Endodermal cell (in vitro differentiated cells): Measurements from ENCODE around the gene DNALI1. TPM values are rescaled to one million over a fixed set of nuclear protein-coding genes. Genes with fewer than 3 reads are reported as not detected.
"Not testable (repeated sequence)": the region's sequence is repeated elsewhere in the genome, so short reads cannot be mapped to it uniquely, and the experiment has no call there.

ENCODE experiments used
- DNase-seq: peaks from one replicate; pipeline ENCODE4 v3.0.0-alpha.2; 2017
- H3K27ac ChIP-seq: 2 replicates; pipeline ENCODE4 v1.5.1; 2013; ENCODE audit warnings: mild to moderate bottlenecking, low read depth, low read length, moderate library complexity
- H3K27me3 ChIP-seq: 2 replicates; pipeline ENCODE4 v1.6.1; 2013; ENCODE audit warnings: mild to moderate bottlenecking, low read length, moderate library complexity; ENCODE audit not compliant: insufficient read depth, control insufficient read depth, poor library complexity, severe bottlenecking
- H3K36me3 ChIP-seq: 2 replicates; pipeline ENCODE4 v1.7.0; 2013; ENCODE audit warnings: mild to moderate bottlenecking, low read length, moderate library complexity; ENCODE audit not compliant: control insufficient read depth, insufficient read depth
- H3K4me1 ChIP-seq: one replicate; pipeline ENCODE4 v1.7.0; 2013; ENCODE audit warnings: low read length; ENCODE audit not compliant: control insufficient read depth, insufficient read depth
- H3K4me3 ChIP-seq: 2 replicates; pipeline ENCODE4 v1.5.1; 2013; ENCODE audit warnings: mild to moderate bottlenecking, low read length, moderate library complexity
- H3K9ac ChIP-seq: 2 replicates; pipeline ENCODE4 v1.6.1; 2013; ENCODE audit warnings: mild to moderate bottlenecking, low read length, moderate library complexity; ENCODE audit not compliant: poor library complexity, severe bottlenecking; ENCODE audit errors: extremely low read depth
- H3K9me3 ChIP-seq: 2 replicates; pipeline ENCODE4 v1.6.1; 2013; ENCODE audit warnings: mild to moderate bottlenecking, low read length, moderate library complexity; ENCODE audit not compliant: control insufficient read depth
- H3K27ac Mint-ChIP-seq: 2 replicates; pipeline ENCODE4 v1.8.0; 2020; ENCODE audit warnings: mixed read lengths
- H3K27me3 Mint-ChIP-seq: 2 replicates; pipeline ENCODE4 v1.8.0; 2021; ENCODE audit warnings: mild to moderate bottlenecking, mixed read lengths; ENCODE audit not compliant: insufficient read depth
- H3K36me3 Mint-ChIP-seq: 2 replicates; pipeline ENCODE4 v1.8.0; 2020; ENCODE audit warnings: low read depth, mixed read lengths
- H3K4me1 Mint-ChIP-seq: 2 replicates; pipeline ENCODE4 v1.8.0; 2020; ENCODE audit warnings: mixed read lengths
- H3K4me3 Mint-ChIP-seq: 2 replicates; pipeline ENCODE4 v1.8.0; 2020; ENCODE audit warnings: mild to moderate bottlenecking, moderate library complexity, mixed read lengths
- H3K9me3 Mint-ChIP-seq: 2 replicates; pipeline ENCODE4 v1.8.0; 2020; ENCODE audit warnings: mild to moderate bottlenecking, mixed read lengths
- WGBS, 2 experiments: methylation state at CpG; one replicate each; pipeline versions ENCODE4 v1.1.5 to v1.1.7; 2013; ENCODE audit warnings: missing lambda C conversion rate in 2 of 2, mixed read lengths in 1 of 2; ENCODE audit not compliant: insufficient coverage in 1 of 2, insufficient read length in 1 of 2; 5-methylcytosine and 5-hydroxymethylcytosine counted together
- total RNA-seq, 2 donors: library from RNA; stranded (reverse); fragmentation: NEBNext Ultra II Directional in 1 of 2; extraction: Animal tissue kit (Norgen Biotek cat#: 25700) in 1 of 2; gene quantifications; 2 replicates in 1 of 2; 3 replicates in 1 of 2; pipeline ENCODE4 v1.2.1, GENCODE V29; 2021
- TF ChIP-seq, protein P1 (sequence below): fragments of 200-600 bp; sonication (generic); conservative IDR thresholded peaks from 2 replicates; pipeline ENCODE4 v1.5.0; 2021; ENCODE audit warnings: antibody characterized with exemption, mild to moderate bottlenecking

The DNALI1 gene
- total RNA-seq, 2 donors from 2014 or later: 31.5 to 39.5 TPM

DNA sequence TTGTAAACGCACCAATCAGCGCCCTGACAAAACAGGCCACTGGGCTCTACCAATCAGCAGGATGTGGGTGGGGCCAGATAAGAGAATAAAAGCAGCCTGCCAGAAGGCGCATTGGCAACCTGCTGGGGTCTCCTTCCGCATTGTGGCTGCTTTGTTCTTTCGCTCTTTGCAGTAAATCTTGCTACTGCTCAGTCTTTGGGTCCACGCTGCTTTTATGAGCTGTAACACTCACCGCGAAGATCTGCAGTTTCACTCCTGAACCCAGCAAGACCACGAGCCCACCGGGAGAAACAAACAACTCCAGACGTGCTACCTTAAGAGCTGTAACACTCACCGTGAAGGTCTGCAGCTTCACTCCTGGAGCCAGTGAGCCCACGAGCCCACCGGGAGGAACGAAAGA, 37.8 kb upstream of the DNALI1 start:
- not testable (repeated sequence) for H3K27me3 Mint-ChIP-seq, H3K27ac Mint-ChIP-seq, H3K4me3 Mint-ChIP-seq, H3K9me3 Mint-ChIP-seq, H3K4me3 ChIP-seq, H3K4me1 Mint-ChIP-seq, H3K9ac ChIP-seq, H3K36me3 Mint-ChIP-seq, H3K9me3 ChIP-seq, DNase-seq, H3K36me3 ChIP-seq, H3K4me1 ChIP-seq, H3K27ac ChIP-seq, H3K27me3 ChIP-seq
- 79 to 90% methylated on average over 4 to 15 of the region's 15 CpGs for WGBS, 2 experiments

DNA sequence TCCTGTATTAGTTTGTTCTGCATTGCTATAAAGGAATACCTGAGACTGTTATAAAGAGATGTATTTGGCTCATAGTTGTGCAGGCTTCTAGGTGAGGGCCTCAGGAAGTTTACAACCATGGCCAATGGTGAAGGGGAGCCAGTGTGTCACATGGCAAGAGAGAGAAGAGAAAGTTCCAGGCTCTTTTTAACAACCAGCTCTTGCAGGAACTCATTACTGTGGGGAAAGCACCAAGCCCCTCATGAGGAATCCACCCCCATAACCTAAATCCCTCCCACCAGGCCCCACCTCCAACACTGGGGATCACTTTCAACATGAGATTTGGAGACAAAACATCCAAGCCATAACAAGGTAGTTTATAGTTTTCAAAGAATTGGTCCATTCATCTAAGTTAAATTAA, 37.1 kb upstream of the DNALI1 start:
- no peaks in the 10 kb centered on the region for H3K36me3 ChIP-seq
- no peaks in the 10 kb centered on the region for H3K27me3 Mint-ChIP-seq
- no peaks in the 10 kb centered on the region for H3K4me1 ChIP-seq
- H3K4me3 Mint-ChIP-seq: no peak overlapping the region
- TF ChIP-seq, protein P1, sequence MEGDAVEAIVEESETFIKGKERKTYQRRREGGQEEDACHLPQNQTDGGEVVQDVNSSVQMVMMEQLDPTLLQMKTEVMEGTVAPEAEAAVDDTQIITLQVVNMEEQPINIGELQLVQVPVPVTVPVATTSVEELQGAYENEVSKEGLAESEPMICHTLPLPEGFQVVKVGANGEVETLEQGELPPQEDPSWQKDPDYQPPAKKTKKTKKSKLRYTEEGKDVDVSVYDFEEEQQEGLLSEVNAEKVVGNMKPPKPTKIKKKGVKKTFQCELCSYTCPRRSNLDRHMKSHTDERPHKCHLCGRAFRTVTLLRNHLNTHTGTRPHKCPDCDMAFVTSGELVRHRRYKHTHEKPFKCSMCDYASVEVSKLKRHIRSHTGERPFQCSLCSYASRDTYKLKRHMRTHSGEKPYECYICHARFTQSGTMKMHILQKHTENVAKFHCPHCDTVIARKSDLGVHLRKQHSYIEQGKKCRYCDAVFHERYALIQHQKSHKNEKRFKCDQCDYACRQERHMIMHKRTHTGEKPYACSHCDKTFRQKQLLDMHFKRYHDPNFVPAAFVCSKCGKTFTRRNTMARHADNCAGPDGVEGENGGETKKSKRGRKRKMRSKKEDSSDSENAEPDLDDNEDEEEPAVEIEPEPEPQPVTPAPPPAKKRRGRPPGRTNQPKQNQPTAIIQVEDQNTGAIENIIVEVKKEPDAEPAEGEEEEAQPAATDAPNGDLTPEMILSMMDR: no peak
- H3K36me3 Mint-ChIP-seq: no peaks in the 10 kb centered on the region
- no peak overlapping the region for H3K4me3 ChIP-seq
- H3K27ac ChIP-seq: no peak overlapping the region
- H3K9ac ChIP-seq: no peak overlapping the region
- H3K9me3 Mint-ChIP-seq: peaks cover 3% of the 10 kb centered on the region
- no peak overlapping the region for H3K27ac Mint-ChIP-seq
- DNase-seq: no peak
- H3K4me1 Mint-ChIP-seq: peaks cover 9% of the 10 kb centered on the region
- H3K9me3 ChIP-seq: no peaks in the 10 kb centered on the region
- peaks cover 6% of the 10 kb centered on the region for H3K27me3 ChIP-seq

- WGBS, 2 experiments: 93 to 100% methylated on average over 1 of the region's 1 CpG
These were observed 26.9 kb upstream of the DNALI1 start for GRCh38 chr1:37529888-37530287.

DNA sequence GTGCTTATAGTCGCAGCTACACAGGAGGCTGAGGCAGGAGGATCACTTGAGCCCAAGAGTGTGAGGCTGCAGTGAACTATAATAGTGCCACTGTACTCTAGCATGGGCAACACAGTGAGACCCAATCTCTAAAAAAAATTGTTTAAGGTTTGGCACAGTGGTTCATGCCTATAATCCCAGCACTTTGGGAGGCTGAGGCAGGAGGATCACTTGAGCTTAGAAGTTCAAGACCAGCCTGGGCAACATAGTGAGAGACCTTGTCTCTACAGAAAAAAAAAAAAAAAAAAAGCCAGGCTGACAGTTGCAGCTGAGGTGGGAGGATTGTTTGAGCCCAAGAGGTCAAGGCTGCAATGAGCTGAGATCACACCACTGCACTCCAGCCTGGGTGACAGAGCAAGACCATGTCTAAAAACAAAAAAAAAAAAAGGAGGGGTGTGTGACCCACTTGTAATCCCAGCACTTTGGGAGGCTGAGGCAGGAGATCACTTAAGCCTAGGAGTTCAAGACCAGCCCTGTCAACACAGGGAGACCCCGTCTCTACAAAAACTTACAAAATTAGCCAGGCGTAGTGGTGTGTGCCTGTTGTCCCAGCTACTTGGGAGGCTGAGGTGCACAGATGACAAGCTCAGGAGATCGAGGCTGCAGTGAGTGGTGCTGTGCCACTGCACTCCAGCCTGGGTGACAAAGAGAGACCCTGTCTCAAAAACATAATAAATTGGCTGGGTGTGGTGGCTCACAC, 24.2 kb upstream of the DNALI1 start:
- not testable (repeated sequence) for H3K27ac Mint-ChIP-seq, H3K4me3 Mint-ChIP-seq, H3K9me3 Mint-ChIP-seq, H3K27ac ChIP-seq, H3K27me3 ChIP-seq, H3K9me3 ChIP-seq, H3K4me1 Mint-ChIP-seq, H3K4me1 ChIP-seq, H3K4me3 ChIP-seq, DNase-seq, H3K9ac ChIP-seq, H3K27me3 Mint-ChIP-seq
- 94 to 95% methylated on average over 3 to 4 of the region's 4 CpGs for WGBS, 2 experiments
- peaks cover 34% of the 10 kb centered on the region for H3K36me3 ChIP-seq
- peaks cover 37% of the 10 kb centered on the region for H3K36me3 Mint-ChIP-seq

More at GRCh38 chr1:37529888-37530287, 26.9 kb upstream of the DNALI1 start:
- not testable (repeated sequence) for H3K4me1 ChIP-seq, H3K9me3 Mint-ChIP-seq, H3K27ac Mint-ChIP-seq, H3K27me3 ChIP-seq, H3K4me3 ChIP-seq, H3K27me3 Mint-ChIP-seq, H3K9ac ChIP-seq, H3K4me3 Mint-ChIP-seq, H3K4me1 Mint-ChIP-seq, H3K27ac ChIP-seq, DNase-seq, H3K9me3 ChIP-seq
- peaks cover 11% of the 10 kb centered on the region for H3K36me3 ChIP-seq
- H3K36me3 Mint-ChIP-seq: peaks cover 16% of the 10 kb centered on the region
